Dedifferentiated amniotic fluid mesenchymal stem cell (primary cell): ENCODE data around the gene MTMR3.
A peak's percentile ranks its signal among the peaks of the same experiment; 100 is the strongest.
"Not testable (repeated sequence)": the region's sequence is repeated elsewhere in the genome, so short reads cannot be mapped to it uniquely, and the experiment has no call there.

Source experiments
- DNase-seq: peaks from one replicate; pipeline ENCODE4 v3.0.0-alpha.2; 2016; ENCODE audit errors: extremely low spot score

Gene MTMR3

GRCh38 chr22:29883045-29883774 lies at the start of gene MTMR3:
MTMR3 (plus strand) TSS chr22:29883174; CDS start chr22:29971060, 87,886 bp downstream.
- peak; percentile 74 for DNase-seq

GRCh38 chr22:29833392-29833965 lies 49.5 kb upstream of the MTMR3 start:
- DNase-seq = no peak

- DNase-seq = no peak
Measured at GRCh38 chr22:29834046-29834445, 48.9 kb upstream of the MTMR3 start.

- DNase-seq = not testable (repeated sequence)
Measured at GRCh38 chr22:29836791-29837370, 46.1 kb upstream of the MTMR3 start.

GRCh38 chr22:29837741-29838598 lies 45.0 kb upstream of the MTMR3 start, which contains the start of gene ASCC2:
ASCC2 (minus strand) TSS chr22:29838274; CDS start chr22:29832325, 5,949 bp downstream.
- DNase-seq = peak; percentile 97

- no peak for DNase-seq
Measured at GRCh38 chr22:29838599-29838956, 44.4 kb upstream of the MTMR3 start.

GRCh38 chr22:29839039-29839438 lies 43.9 kb upstream of the MTMR3 start:
- no peak for DNase-seq

GRCh38 chr22:29840498-29840897 lies 42.5 kb upstream of the MTMR3 start:
- DNase-seq = no peak

GRCh38 chr22:29842172-29842571 lies 40.8 kb upstream of the MTMR3 start:
- no peak for DNase-seq

- DNase-seq = peak; percentile 63
Measured at GRCh38 chr22:29842740-29843139, 40.2 kb upstream of the MTMR3 start.

GRCh38 chr22:29846290-29846689 lies 36.7 kb upstream of the MTMR3 start:
- DNase-seq = no peak

GRCh38 chr22:29848111-29848510 lies 34.9 kb upstream of the MTMR3 start:
- DNase-seq = no peak

GRCh38 chr22:29854432-29854831 lies 28.5 kb upstream of the MTMR3 start:
- no peak for DNase-seq

- no peak for DNase-seq
Measured at GRCh38 chr22:29855611-29856181, 27.3 kb upstream of the MTMR3 start.

- no peak for DNase-seq
Measured at GRCh38 chr22:29856496-29856895, 26.5 kb upstream of the MTMR3 start.

GRCh38 chr22:29859030-29859429 lies 23.9 kb upstream of the MTMR3 start:
- DNase-seq = not testable (repeated sequence)

GRCh38 chr22:29860006-29860766 lies 22.8 kb upstream of the MTMR3 start:
- DNase-seq = no peak

GRCh38 chr22:29861672-29862297 lies 21.2 kb upstream of the MTMR3 start:
- DNase-seq = no peak

GRCh38 chr22:29865572-29865971 lies 17.4 kb upstream of the MTMR3 start:
- DNase-seq = not testable (repeated sequence)

- DNase-seq = no peak
Measured at GRCh38 chr22:29867260-29867659, 15.7 kb upstream of the MTMR3 start.

GRCh38 chr22:29867851-29868250 lies 15.1 kb upstream of the MTMR3 start:
- no peak for DNase-seq
